Daoy (cell line): Measurements from ENCODE around the gene GNG13. TPM values are rescaled to one million over a fixed set of nuclear protein-coding genes. Genes with fewer than 3 reads are reported as not detected.

Experiments used
- DNase-seq: peaks from one replicate; pipeline ENCODE4 v3.0.0-alpha.2; 2015; ENCODE audit warnings: low read depth
- total RNA-seq: library from RNA; depleted of rRNA; stranded (reverse); fragments of >200 nt; shearing (Covaris generic); gene quantifications from 2 replicates; pipeline ENCODE4 v1.2.3, GENCODE V29; 2014

GNG13 gene
- total RNA-seq, 1 experiment from 2014 or later: not detected

DNA sequence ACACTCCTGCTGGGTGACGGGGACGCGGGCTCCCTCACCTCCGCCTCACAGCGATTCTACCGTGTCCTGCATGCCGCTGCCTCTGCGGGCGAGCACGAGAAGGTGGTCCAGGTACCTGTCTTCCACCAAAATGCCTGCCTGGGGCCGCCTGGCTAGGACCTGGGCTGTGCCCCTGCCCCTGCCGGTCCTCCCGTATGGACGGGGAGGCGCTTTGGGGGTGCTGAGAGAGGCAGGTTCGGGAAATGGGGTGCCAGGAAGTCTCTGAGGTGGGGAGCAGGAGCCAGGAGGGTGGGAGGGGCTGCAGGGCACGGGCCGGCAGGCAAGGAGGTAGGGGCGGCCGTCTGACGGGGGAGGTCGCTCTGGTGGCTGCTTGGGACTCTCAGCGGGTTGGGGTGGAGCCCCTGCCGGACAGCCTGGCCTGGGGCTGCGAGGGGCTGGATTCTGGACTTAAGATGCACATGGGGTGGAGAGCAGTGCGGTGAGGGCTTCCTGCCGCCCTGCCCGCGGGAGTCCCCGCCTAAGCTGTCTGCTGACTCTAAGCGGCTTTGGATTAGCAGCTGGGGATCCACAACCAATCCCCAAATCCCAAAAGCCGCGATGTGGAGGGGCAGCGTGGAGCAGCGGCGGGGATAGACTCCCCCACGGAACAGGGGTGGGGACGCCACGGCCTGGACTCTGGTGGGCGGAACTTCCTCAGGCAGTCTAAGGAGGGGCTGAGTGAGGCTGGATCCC is 6.3 kb downstream of the GNG13 start:
- DNase-seq: no peak

DNA sequence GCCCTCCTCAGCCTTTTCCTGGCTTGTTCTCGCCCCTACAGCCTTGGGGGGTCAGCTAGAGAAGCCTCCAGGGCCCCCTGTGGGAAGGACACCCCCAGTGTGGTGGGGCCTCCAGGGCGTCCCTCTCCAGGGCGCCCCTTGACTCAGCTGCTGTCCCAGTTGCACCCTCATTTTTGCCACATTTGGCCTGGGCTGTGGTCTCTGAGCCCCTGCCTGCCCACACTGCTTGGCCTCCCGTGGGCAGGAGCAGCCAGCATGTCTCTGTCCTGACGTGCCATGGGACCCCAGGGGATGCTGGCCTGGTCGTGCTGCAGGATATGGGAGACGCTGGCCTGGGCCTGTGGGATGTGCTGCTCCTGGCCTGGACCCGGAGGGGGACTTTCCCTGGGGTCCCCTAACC is 7.1 kb downstream of the GNG13 start:
- DNase-seq: no peak

DNA sequence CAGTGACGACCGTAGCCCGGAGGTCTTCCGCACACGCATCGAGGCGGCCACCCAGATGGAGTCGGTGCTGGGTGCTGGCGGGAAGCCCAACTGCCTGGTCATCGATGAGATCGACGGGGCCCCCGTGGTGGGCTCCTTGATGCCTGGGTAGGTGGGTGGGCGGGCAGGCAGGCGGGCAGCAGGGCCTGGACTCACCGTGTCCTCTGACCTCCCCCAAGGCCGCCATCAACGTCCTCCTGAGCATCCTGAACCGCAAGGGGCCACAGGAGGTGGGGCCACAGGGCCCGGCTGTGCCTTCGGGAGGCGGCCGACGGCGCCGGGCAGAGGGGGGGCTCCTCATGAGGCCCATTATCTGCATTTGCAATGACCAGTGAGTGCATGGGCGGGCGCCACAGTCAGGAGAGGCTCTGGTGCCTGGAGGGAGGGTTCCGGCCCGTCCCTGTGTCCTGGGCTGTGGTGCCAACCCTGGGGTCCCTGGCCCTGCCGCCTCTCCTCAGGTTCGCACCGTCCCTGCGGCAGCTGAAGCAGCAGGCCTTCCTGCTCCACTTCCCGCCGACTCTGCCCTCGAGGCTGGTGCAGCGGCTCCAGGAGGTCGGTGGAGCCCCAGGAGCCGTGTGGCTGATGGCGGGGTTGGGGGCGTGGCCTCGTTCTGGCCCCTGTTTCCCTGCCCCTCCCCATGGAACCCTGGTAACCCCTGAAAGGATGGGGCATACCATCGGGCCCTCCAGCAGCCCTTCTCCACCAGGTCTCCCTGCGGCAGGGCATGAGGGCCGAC is 8.1 kb downstream of the GNG13 start:
- DNase-seq: no peak

- no peak for DNase-seq
These were observed 9.4 kb downstream of the GNG13 start for GRCh38 chr16:791131-791530.

- no peak for DNase-seq
These were observed 10.4 kb downstream of the GNG13 start for GRCh38 chr16:790086-790485.

GRCh38 chr16:789191-789850 is 11.2 kb downstream of the GNG13 start:
- no peak for DNase-seq

GRCh38 chr16:788399-789126 is 12.0 kb downstream of the GNG13 start, which contains the start of gene CHTF18:
TSS of gene CHTF18 (plus strand) at chr16:788620. CDS start at chr16:788685, 65 bp downstream.
- peak; percentile 94 for DNase-seq

- DNase-seq: no peak
These were observed 12.5 kb downstream of the GNG13 start, which contains the start of gene RPUSD1 for GRCh38 chr16:787978-788398. TSS of gene RPUSD1 (minus strand) at chr16:788381. CDS start at chr16:787737, 644 bp downstream.

- DNase-seq: no peak
These were observed 13.1 kb downstream of the GNG13 start for GRCh38 chr16:787321-787966.

DNA sequence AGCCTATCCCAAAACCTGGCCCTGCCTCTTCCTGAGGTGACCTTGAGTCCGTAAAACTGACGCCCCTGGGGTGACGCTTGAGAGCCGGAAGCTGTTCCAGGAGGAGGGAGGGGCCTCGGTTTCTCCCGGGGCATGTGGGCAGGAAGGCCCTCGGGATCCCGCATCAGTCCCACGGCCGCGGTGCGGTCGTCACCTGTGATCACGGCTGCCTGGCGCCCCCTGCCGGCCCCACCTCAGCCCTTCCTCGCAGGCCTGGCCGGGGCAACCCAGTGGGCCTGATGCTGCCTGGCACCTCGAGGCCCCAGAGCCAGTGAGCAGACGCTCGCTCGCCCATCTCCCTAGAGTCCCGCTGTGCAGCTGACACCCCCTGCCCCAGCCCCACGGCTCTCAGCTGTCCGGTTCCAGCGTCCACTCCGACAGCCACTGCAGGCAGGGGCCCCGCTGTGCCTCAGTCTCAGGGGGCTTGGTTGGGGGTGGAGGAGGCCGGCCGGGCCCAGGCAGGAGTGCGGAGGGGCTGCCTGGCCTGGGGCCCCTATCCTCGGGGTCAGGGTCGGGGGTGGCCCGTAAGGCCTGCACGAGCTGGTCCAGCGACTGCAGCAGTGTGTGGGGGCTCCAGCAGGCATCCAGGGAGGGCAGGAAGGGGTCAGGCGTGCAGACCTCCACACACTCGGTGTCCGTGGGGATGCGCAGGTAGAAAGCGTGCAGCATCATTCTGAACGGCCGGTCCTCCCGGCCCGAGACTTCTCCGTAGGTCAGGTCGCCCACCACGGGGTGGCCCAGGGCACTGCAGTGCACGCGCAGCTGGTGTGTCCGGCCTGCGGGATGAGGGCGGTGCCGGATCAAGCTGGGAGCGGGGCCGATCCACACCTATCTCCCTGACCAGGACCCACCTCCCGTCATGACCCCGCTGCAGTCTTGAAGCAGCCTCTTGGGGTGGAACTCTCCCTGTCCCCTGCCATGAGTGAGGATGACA is 14.7 kb downstream of the GNG13 start:
- DNase-seq: peak; percentile 62

- DNase-seq: no peak
These were observed 16.1 kb downstream of the GNG13 start for GRCh38 chr16:784431-784830.

DNA sequence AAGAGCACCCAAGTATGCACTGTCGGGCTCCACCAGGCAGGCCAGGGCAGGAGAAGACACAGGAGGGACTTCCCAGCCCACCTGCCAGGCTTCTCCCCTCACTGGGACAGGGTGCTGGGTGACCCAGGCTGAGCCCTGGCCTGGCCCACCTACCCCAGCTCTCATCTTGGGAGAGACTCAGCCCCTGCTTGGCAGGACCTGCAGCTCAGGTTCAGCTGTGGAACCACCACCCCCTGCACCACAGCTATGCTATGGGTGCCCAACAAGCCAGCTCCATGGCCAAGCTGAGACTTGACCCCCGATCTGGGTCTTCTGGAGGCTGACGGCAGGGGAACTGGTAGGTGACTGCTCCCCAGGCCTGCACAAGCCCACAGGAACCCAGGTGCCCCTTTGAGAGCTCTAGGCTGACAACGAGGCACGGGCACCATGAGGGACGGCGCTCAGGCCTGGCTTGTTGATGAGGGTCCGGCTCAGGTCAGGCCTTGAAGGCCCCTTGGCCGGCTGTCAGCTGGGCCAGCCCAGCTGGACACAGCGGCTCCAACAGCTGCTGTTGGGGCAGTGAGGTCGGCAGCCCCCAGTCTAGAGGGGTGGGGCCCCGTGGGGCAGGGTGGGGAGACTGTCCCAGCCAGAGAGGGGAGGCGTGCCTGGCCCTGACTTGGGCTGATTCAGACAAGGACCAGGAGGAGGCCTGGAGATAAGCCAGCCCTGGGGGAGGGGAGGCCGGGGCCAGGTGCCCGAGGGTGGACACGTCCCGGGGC is 17.0 kb downstream of the GNG13 start:
- DNase-seq: no peak

DNA sequence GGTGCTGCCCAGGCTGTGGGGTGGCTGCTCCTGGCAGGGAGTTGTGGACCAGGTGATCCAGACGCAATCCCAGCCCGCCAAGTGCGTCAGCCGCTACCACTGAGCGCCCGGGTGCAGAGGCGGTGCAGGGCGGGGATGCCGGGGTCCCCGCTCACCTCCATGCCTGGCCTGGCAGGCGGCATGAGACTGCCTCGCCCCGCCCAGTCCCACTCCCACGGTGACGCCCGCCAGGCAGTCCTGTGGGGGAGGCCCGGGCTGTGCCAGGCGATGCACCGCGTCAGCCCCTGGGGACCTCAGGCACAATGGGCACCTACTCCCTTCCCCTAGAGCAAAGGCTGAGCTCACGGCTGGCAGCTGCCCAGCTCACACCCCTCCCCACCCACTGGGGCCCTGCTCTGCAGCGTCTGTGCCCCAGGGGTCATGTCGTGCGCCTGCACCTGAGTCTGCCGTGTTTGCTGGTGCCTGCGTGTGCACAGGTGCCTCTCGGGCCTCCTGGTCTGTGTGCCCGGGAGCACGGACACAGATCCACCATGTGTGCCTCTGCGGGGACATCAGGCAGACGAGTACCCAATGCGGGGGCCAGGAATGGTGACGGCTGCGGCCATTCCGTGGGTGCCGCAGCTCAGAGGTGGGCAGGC is 17.6 kb downstream of the GNG13 start:
- no peak for DNase-seq

GRCh38 chr16:782258-782657 is 18.3 kb downstream of the GNG13 start:
- DNase-seq: no peak

- DNase-seq: no peak
These were observed 19.1 kb downstream of the GNG13 start for GRCh38 chr16:781346-782010.

GRCh38 chr16:780296-780695 is 20.2 kb downstream of the GNG13 start:
- DNase-seq: no peak

DNA sequence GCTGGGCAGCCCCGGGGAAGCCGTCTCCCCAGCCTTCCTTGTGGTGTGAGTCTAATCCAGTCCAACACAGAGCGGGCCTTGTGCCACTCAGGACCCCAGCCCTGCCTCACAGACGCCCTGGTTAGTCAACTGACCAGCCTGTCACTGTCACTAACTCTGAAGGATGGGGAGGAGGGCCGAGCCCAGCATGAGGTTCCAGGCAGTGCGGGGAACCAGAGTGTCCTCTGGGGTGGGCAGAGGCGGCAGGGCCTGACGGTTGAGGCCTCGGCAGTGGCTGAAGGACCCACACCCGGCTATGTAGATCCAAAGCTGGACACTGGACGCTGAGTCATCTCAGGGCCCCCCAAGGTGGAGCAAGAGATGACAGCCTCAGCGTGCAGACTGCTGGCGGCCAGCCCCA is 21.0 kb downstream of the GNG13 start:
- DNase-seq: no peak

GRCh38 chr16:778909-779527 is 21.5 kb downstream of the GNG13 start:
- DNase-seq: no peak
